HepG2 (cell line): ENCODE data around the gene NAP1L4. TPM values are rescaled to one million over a fixed set of nuclear protein-coding genes. Genes with fewer than 3 reads are reported as not detected.
A peak's percentile ranks its signal among the peaks of the same experiment; 100 is the strongest.

ENCODE experiments used
- FOSL2 ChIP-seq: sonication (generic); formaldehyde crosslinking; IDR thresholded peaks from 2 replicates; pipeline ENCODE4 v1.4.0; 2020; ENCODE audit warnings: missing genetic modification reagents
- NCOA1 ChIP-seq: sonication (generic); formaldehyde crosslinking; IDR thresholded peaks from 2 replicates; pipeline ENCODE4 v1.9.0; 2021; ENCODE audit warnings: missing genetic modification reagents
- NFYC ChIP-seq: IDR thresholded peaks from 2 replicates; pipeline ENCODE4 v1.6.1; 2016; ENCODE audit warnings: missing genetic modification reagents, missing compliant biosample characterization
- PHF8 ChIP-seq: sonication (generic); formaldehyde crosslinking; IDR thresholded peaks from 2 replicates; pipeline ENCODE4 v1.5.0; 2020; ENCODE audit warnings: missing genetic modification reagents
- REPIN1 ChIP-seq: sonication (generic); formaldehyde crosslinking; IDR thresholded peaks from 2 replicates; pipeline ENCODE4 v1.8.0; 2022; ENCODE audit warnings: missing genetic modification reagents, low read depth, mild to moderate bottlenecking, borderline replicate concordance
- SP5 ChIP-seq: IDR thresholded peaks from 2 replicates; pipeline ENCODE4 v1.6.1; 2016; ENCODE audit warnings: low read depth, borderline replicate concordance
- YEATS2 ChIP-seq: sonication (generic); formaldehyde crosslinking; IDR thresholded peaks from 2 replicates; pipeline ENCODE4 v1.4.0; 2020; ENCODE audit warnings: missing genetic modification reagents, borderline replicate concordance
- ZNF563 ChIP-seq: sonication (generic); formaldehyde crosslinking; IDR thresholded peaks from 2 replicates; pipeline ENCODE4 v1.8.0; 2022; ENCODE audit warnings: mild to moderate bottlenecking, moderate library complexity, missing genetic modification reagents
- ZNF713 ChIP-seq: sonication (generic); formaldehyde crosslinking; IDR thresholded peaks from 2 replicates; pipeline ENCODE4 v1.4.0; 2020; ENCODE audit warnings: mild to moderate bottlenecking, missing genetic modification reagents
- ZNF747 ChIP-seq: sonication (generic); formaldehyde crosslinking; IDR thresholded peaks from 2 replicates; pipeline ENCODE4 v1.8.1; 2023; ENCODE audit warnings: missing genetic modification reagents, mild to moderate bottlenecking, borderline replicate concordance
- polyA plus RNA-seq, 8 experiments: library from polyadenylated mRNA; depleted of rRNA in 3 of 8; stranded (reverse) in 7 of 8; unstranded in 1 of 8; fragments of >200 nt; fragmentation: Illumina TruSeq in 4 of 8; extraction: Trizol in 4 of 8; gene quantifications; 2 replicates each; pipeline versions ENCODE4 v1.2.1 to v1.2.3, GENCODE V29; 2011 to 2016; ENCODE audit warnings: low read depth in 4 of 8, missing spikeins in 1 of 8, mixed read lengths in 1 of 8; ENCODE audit not compliant: insufficient read depth in 1 of 8
- total RNA-seq, 5 experiments: library from RNA; depleted of rRNA; stranded (reverse); fragments of >200 nt; fragmentation: Illumina TruSeq; extraction: Trizol; gene quantifications; 2 replicates each; pipeline ENCODE4 v1.2.3, GENCODE V29; 2016; ENCODE audit warnings: low read depth in 1 of 5
- TF ChIP-seq, protein P1 (sequence below): sonication (generic); formaldehyde crosslinking; IDR thresholded peaks from one replicate; pipeline ENCODE4 v1.5.1; 2020; ENCODE audit warnings: mild to moderate bottlenecking, missing genetic modification reagents; ENCODE audit errors: not compliant biosample characterization
- TF ChIP-seq, protein P2 (sequence below): IDR thresholded peaks from 2 replicates; pipeline ENCODE4 v1.6.1; 2012; ENCODE audit warnings: low read depth, low read length, improper control_type of control experiment
- TF ChIP-seq, protein P3 (sequence below): sonication (generic); formaldehyde crosslinking; IDR thresholded peaks from 2 replicates; pipeline ENCODE4 v1.4.0; 2020; ENCODE audit warnings: missing genetic modification reagents, low read depth, mild to moderate bottlenecking, borderline replicate concordance
- TF ChIP-seq, protein P4 (sequence below): fragments of 450-650 bp; IDR thresholded peaks from 2 replicates; pipeline ENCODE4 v1.6.1; 2017; ENCODE audit warnings: mild to moderate bottlenecking

Gene NAP1L4
- total and polyA plus RNA-seq, 2 of the 13 experiments (the other 11 are each of a cell fraction or from before 2014, with no cell fraction given): 64.0 to 186 TPM

DNA sequence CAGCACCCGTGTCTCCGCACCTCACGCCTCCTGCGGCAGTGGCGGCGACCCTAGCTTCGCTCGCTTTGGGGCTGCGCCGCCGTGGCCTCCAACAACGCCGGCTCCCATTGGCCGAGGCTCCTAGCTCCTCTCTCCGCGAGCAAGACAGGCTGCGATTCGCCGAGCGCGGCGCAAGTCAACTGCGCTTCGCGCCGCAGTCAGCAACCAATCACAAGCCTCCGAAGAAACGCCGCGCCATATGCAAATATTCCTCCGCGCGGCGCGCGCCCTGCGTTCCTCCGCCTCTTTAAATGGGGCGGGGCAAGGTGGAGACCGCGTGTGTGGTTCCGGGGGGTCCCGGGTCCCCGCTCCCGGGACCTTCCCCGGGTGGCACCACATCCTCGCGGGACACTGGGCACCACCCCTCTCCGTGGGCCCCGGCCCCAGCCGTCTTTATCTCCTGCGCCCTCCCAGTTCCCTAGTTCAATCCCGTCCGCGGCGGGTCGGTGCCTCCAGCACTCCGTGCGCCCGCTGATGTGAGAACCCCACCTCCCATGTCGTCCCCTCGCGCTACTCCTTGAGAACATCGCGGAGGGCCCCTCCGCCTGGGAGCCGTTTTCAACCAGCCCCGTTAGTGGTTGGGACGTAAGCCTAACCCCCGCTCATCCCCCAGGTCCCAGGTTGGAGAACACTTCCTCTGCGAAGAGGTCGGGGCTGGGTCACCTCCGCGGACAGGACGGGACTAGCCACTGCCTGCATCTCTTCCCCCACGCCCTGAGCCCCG is at the start of gene NAP1L4 (continued):
- TF ChIP-seq, protein P1, sequence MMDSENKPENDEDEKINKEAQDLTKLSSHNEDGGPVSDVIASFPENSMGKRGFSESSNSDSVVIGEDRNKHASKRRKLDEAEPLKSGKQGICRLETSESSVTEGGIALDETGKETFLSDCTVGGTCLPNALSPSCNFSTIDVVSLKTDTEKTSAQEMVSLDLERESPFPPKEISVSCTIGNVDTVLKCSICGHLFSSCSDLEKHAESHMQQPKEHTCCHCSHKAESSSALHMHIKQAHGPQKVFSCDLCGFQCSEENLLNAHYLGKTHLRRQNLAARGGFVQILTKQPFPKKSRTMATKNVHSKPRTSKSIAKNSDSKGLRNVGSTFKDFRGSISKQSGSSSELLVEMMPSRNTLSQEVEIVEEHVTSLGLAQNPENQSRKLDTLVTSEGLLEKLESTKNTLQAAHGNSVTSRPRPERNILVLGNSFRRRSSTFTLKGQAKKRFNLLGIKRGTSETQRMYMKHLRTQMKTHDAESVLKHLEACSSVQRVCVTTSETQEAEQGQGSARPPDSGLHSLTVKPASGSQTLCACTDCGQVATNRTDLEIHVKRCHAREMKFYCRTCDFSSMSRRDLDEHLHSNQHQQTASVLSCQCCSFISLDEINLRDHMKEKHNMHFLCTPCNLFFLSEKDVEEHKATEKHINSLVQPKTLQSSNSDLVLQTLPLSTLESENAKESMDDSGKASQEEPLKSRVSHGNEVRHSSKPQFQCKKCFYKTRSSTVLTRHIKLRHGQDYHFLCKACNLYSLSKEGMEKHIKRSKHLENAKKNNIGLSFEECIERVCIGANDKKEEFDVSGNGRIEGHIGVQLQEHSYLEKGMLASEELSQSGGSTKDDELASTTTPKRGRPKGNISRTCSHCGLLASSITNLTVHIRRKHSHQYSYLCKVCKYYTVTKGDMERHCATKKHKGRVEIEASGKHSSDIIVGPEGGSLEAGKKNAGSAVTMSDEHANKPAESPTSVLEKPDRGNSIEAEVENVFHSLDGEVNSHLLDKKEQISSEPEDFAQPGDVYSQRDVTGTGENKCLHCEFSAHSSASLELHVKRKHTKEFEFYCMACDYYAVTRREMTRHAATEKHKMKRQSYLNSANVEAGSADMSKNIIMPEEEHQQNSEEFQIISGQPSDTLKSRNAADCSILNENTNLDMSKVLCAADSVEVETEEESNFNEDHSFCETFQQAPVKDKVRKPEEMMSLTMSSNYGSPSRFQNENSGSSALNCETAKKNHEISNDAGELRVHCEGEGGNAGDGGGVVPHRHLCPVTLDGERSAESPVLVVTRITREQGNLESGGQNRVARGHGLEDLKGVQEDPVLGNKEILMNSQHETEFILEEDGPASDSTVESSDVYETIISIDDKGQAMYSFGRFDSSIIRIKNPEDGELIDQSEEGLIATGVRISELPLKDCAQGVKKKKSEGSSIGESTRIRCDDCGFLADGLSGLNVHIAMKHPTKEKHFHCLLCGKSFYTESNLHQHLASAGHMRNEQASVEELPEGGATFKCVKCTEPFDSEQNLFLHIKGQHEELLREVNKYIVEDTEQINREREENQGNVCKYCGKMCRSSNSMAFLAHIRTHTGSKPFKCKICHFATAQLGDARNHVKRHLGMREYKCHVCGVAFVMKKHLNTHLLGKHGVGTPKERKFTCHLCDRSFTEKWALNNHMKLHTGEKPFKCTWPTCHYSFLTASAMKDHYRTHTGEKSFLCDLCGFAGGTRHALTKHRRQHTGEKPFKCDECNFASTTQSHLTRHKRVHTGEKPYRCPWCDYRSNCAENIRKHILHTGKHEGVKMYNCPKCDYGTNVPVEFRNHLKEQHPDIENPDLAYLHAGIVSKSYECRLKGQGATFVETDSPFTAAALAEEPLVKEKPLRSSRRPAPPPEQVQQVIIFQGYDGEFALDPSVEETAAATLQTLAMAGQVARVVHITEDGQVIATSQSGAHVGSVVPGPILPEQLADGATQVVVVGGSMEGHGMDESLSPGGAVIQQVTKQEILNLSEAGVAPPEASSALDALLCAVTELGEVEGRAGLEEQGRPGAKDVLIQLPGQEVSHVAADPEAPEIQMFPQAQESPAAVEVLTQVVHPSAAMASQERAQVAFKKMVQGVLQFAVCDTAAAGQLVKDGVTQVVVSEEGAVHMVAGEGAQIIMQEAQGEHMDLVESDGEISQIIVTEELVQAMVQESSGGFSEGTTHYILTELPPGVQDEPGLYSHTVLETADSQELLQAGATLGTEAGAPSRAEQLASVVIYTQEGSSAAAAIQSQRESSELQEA (CRISPR knock-in tag): peak; percentile 67
- TF ChIP-seq REPIN1: peak; percentile 77; the same call in 1 of the 2 replicates
- TF ChIP-seq ZNF563 (CRISPR knock-in tag): peak; percentile 54; the same call in 1 of the 2 replicates
- TF ChIP-seq NFYC (CRISPR knock-in tag): peak; percentile 95
- TF ChIP-seq SP5: peak; percentile 82
- no peak for TF ChIP-seq FOSL2 (CRISPR knock-in tag)
- TF ChIP-seq, protein P2, sequence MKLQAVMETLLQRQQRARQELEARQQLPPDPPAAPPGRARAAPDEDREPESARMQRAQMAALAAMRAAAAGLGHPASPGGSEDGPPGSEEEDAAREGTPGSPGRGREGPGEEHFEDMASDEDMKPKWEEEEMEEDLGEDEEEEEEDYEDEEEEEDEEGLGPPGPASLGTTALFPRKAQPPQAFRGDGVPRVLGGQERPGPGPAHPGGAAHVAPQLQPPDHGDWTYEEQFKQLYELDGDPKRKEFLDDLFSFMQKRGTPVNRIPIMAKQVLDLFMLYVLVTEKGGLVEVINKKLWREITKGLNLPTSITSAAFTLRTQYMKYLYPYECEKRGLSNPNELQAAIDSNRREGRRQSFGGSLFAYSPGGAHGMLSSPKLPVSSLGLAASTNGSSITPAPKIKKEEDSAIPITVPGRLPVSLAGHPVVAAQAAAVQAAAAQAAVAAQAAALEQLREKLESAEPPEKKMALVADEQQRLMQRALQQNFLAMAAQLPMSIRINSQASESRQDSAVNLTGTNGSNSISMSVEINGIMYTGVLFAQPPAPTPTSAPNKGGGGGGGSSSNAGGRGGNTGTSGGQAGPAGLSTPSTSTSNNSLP: no peak
- peak; percentile 70; the same call in 1 of the 2 replicates for TF ChIP-seq NCOA1 (CRISPR knock-in tag)
- TF ChIP-seq, protein P3, sequence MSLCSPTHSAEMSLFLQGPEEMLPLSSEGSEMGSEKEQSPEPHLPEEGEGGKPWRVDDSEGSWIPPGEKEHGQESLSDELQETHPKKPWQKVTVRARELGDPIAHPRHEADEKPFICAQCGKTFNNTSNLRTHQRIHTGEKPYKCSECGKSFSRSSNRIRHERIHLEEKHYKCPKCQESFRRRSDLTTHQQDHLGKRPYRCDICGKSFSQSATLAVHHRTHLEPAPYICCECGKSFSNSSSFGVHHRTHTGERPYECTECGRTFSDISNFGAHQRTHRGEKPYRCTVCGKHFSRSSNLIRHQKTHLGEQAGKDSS (CRISPR knock-in tag): no peak
- 0 out of 2 replicates have a peak, but pooled peaks have one; percentile 45 for TF ChIP-seq ZNF747 (CRISPR knock-in tag)
- TF ChIP-seq ZNF713 (CRISPR knock-in tag): no peak
- TF ChIP-seq YEATS2: peak; percentile 53; the same call in 1 of the 2 replicates
- TF ChIP-seq, protein P4, sequence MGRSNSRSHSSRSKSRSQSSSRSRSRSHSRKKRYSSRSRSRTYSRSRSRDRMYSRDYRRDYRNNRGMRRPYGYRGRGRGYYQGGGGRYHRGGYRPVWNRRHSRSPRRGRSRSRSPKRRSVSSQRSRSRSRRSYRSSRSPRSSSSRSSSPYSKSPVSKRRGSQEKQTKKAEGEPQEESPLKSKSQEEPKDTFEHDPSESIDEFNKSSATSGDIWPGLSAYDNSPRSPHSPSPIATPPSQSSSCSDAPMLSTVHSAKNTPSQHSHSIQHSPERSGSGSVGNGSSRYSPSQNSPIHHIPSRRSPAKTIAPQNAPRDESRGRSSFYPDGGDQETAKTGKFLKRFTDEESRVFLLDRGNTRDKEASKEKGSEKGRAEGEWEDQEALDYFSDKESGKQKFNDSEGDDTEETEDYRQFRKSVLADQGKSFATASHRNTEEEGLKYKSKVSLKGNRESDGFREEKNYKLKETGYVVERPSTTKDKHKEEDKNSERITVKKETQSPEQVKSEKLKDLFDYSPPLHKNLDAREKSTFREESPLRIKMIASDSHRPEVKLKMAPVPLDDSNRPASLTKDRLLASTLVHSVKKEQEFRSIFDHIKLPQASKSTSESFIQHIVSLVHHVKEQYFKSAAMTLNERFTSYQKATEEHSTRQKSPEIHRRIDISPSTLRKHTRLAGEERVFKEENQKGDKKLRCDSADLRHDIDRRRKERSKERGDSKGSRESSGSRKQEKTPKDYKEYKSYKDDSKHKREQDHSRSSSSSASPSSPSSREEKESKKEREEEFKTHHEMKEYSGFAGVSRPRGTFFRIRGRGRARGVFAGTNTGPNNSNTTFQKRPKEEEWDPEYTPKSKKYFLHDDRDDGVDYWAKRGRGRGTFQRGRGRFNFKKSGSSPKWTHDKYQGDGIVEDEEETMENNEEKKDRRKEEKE: no peak
- peak; percentile 84 for TF ChIP-seq PHF8 (CRISPR knock-in tag)
